Glomerular visceral epithelial cell (primary cell): ENCODE measurements around the gene CBL.
A peak's percentile ranks its signal among the peaks of the same experiment; 100 is the strongest.

ENCODE experiments used
- DNase-seq: peaks from one replicate; pipeline ENCODE4 v3.0.0-alpha.2; 2016; ENCODE audit errors: extremely low spot score

Gene CBL

DNA sequence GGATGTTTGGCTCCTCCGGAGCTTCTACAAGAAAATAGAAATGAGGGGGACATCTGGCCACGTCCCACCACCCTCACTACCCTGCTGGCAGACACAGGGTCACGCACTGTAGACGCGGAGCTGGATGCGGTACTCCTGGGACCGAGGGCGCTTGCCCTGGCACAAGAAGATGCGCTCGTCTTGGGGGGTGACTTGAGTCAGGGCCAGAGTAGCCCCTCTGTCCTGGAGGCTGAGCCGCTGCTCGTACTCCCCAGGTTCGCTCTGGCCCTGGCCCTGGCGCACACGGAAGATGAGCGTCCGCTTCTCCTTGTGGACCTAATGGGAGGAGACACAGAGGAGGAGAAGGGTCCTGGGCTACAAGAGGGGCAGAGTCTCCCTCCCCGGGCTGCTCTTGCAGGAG, 108.6 kb downstream of the CBL start:
- DNase-seq, result no peak

GRCh38 chr11:119315131-119316015, 109.2 kb downstream of the CBL start:
- DNase-seq, result peak; percentile 70

GRCh38 chr11:119316016-119316728, 110.0 kb downstream of the CBL start:
- DNase-seq, result peak; percentile 50

DNA sequence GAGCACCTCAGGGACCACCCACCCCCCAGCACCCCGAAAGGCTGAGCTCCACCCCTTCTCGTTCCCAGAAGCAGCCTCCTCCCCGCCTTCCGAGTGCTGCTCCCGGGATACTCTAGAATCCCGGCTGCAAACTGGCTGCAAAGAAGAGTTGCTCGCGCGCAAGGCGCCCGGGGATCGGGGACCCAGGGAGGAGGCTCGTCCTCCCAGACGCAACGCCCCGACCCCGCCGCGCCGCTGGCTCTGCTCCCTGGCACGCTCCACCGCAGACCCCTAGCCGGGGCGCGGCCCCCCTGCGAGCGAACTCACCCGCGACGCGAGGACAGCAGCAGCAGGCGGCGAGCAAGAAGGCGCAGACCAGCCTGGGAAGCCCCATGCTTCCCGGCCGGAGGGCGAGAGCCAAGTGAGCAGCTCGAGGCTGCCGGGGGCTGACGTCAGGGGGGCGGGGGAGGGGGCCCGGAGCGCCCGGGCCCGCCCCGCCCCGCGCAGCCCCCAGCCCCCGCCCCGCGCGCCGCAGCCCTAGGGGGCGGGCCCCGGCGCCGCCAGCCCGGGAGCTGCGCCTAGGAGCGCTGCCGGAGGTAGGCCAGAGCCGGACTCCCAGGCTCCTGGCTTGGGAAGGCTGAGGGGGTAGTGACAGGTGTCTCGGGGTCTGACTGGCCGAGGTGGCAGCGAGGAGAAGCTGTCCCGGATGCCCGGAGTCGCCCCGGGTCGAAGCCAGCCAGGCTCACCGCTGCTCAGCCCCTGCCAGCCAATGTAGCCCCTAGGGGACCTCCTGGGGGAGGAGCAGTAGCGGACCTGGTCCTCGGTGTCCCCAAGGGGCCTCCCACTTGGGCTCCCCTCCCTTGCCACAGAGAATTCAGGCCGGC, 110.8 kb downstream of the CBL start, which contains the start of gene MCAM:
MCAM (minus strand) TSS at position 402 of the 863 bp plus-strand sequence; CDS start at position 373, 29 bp downstream.
- DNase-seq, result peak; percentile 76

GRCh38 chr11:119317592-119318239, 111.6 kb downstream of the CBL start:
- DNase-seq, result no peak

DNA sequence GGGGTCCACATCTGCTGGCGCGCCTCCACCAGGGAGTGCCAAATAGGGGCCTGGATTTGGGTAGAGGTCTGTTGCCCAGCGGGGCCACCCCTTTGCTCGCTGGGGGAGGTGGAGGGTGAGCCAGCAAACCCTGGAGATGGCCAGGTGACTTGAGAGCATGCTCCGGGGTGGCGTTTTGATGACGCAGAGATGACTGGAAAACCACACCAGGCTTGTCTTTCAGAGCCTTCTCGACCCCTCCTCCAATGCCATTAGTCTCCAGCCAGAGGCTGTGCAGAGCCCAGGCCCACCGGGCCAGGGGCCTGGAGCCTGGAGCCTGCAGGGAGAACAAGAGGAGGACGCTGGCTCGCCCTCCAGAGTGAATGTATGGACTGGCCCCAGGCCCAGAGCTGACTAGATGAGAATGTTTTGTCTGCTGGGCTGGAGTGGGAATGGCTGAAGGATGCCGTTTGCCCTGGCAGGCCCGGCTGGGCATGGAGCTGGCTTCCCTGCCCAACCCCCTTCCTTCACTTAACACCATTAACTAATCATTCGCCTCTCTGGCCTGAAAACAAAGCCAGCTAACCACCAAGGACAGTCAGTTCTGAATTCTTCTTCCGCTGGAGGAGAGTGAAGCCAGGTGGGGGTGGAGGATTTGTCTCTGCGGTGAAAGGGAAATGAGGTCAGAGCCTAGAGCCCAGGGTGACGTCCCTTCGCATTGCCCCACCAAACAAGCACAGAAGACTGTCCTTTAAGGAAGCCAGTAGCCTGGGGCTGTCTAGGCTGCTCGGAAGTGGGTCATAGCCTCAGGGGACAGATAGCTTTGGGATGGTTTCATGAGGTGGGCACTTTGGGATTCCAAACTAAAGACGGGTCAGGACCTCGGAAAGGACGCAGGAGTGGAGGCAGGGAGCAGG, 112.3 kb downstream of the CBL start:
- peak; percentile 89 for DNase-seq

GRCh38 chr11:119319136-119319699, 113.1 kb downstream of the CBL start:
- DNase-seq, result no peak

DNA sequence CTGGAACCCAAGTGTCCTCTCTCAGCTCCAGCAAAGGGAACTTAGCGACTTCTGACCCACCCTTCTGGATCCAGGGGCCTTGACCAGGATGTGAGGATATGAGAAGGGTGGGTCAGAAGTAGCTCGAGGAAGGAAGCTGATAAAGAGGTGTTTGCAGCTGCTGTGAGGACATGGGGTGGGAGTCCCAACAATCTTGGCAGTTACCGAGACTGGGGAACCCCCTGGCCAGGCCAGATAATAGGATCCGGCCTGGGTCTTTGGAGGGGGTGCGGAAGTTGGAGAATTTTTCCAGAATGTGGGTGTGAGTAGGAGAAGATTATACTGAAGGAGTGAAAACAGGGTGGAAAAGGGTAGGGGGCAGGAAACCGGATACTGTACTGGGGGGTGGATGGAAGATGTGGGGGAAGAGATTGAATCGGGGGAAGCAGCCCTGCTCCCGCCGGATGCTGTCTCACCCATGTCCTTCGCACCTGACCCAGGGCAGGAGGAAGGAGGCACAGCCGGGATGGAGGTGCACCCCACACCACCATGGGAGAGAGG, 113.6 kb downstream of the CBL start:
- DNase-seq, result no peak

DNA sequence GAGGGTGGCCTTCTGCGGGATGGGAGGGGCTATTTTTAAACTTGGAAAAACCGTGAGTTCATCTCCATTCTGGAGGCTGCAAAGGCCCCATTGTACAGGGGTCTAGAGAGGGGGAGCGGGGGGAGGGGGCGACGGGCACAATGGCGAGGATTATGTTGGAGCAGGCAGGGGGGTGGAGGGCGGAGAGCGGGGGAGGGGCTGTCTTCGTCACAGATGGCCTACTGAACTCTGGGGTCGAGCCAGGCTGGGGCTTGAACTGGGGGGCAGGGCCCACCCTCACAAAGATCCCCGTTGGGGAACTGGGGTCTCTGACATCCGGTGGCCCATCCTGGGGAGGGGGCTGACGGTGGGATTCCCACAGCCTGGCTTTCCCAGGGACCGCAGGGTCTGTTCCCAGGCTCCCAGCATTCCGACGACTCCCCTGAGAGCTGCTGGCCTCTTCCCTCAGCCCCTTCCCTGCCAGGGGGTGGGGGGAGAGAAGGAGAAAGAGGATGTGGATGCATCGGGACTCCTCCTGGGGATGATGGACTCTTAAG, 114.2 kb downstream of the CBL start:
- DNase-seq, result no peak

GRCh38 chr11:119320776-119321524, 114.8 kb downstream of the CBL start:
- peak; percentile 83 for DNase-seq

- no peak for DNase-seq
Measured at GRCh38 chr11:119322360-119322739, 116.2 kb downstream of the CBL start.

GRCh38 chr11:119322921-119323531, 116.9 kb downstream of the CBL start:
- DNase-seq, result no peak

- DNase-seq, result peak; percentile 73
Measured at GRCh38 chr11:119323532-119324033, 117.4 kb downstream of the CBL start.

DNA sequence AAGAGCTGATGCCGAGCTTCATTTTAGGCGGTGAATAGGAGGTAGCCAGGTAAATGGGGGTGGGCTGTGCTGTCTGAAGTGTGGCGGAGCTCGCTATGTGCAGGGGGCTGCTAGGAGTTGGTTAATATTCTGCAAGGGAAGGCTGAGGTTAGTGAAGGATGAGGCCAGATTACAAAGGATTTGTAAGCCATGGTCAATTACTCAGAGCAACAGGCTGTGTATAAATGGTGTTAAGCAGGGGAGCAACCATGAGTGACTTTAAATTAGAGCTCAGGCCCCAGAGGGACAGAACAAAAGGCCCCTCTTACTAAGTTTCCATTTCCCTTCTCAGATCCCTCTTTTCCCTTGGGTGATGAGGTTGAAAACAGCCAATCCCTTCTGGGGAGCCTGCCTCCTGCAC, 118.0 kb downstream of the CBL start:
- no peak for DNase-seq

GRCh38 chr11:119329320-119329719, 123.2 kb downstream of the CBL start:
- DNase-seq, result no peak

DNA sequence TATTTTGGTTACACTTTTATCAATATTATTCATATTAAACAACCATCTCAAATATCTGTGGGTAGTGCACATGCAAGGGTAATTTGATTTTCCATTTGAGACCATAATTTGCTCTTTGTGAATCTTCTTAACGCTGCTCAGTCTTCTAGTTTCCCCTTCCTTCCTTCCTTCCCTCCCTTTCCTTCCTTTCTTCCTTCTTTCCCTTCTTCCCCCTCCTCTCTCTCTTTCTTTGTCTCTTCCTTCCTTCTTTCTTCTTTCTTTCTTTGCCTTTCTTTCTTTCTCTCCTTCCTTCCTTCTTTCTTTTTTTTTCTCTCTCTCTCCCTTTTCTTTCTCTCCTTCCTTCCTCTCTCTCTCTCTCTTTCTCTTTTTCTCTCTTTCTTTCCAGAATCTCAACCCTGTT, 124.1 kb downstream of the CBL start:
- no peak for DNase-seq

GRCh38 chr11:119332111-119332765, 126.1 kb downstream of the CBL start:
- DNase-seq, result no peak
